NCI-H2196 (cell line): ENCODE measurements around the gene MRPL36.
"Not testable (repeated sequence)": the region's sequence is repeated elsewhere in the genome, so short reads cannot be mapped to it uniquely, and the experiment has no call there.

Experiments
- DNase-seq: peaks from one replicate; lab custom pipeline; 2025; ENCODE audit not compliant: unreplicated experiment; lab: John Stamatoyannopoulos, UW

MRPL36 gene

GRCh38 chr5:1832511-1833250, 33.0 kb upstream of the MRPL36 start:
- no peak for DNase-seq

DNA sequence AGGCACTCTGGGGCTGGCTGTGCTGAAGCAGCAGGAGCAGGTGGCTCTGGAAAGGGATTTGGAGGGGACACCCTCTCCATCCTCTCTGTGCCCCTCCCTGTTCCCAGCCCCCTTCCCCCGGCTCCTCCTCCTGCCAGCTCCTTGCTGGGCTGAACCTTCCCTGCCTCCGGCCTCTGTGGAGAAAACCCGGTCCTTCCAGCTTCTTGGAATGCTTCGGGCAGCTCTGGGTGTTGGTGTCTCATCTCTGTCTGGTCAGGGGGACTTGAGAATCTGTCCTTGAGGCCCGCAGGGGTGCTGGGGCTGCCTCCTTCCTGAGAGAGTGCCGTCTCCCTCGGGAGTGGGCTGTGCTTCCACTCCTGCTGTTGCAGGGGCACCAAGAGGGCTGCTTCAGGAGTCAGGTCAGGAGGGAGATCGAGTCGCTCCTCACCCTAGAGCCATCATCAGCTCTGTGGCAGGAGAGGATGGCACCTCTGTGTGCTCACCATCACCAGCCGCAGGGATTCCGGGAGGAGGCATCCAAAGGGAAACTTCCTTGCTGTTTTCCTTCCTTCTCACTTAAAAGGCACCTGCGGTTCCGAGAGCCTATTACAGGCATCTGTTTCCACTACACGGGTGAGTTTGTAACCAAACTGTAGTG, 32.2 kb upstream of the MRPL36 start:
- DNase-seq = no peak

DNA sequence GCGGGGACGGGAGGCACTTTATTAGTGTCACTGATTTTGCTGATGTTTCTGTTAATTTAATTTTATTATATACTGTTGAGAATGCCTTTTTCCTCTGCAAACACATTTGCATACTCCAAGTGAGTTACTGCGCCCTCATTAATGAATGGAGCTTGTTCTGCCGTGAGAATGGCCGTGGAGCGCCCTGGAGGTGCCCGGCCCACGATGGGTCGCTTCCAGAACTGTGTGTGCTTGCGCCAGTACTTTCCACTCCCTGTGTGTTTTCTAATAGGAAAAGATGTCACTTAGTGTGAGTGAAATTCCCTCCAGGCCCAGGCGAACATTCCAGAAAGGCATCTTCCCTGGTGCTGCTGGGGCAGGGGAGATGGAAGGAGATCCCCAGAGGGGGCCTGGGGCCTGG, 31.6 kb upstream of the MRPL36 start:
- DNase-seq = no peak

- DNase-seq = no peak
Observed at GRCh38 chr5:1830571-1831228, 31.1 kb upstream of the MRPL36 start.

GRCh38 chr5:1827886-1828397, 28.3 kb upstream of the MRPL36 start:
- no peak for DNase-seq

DNA sequence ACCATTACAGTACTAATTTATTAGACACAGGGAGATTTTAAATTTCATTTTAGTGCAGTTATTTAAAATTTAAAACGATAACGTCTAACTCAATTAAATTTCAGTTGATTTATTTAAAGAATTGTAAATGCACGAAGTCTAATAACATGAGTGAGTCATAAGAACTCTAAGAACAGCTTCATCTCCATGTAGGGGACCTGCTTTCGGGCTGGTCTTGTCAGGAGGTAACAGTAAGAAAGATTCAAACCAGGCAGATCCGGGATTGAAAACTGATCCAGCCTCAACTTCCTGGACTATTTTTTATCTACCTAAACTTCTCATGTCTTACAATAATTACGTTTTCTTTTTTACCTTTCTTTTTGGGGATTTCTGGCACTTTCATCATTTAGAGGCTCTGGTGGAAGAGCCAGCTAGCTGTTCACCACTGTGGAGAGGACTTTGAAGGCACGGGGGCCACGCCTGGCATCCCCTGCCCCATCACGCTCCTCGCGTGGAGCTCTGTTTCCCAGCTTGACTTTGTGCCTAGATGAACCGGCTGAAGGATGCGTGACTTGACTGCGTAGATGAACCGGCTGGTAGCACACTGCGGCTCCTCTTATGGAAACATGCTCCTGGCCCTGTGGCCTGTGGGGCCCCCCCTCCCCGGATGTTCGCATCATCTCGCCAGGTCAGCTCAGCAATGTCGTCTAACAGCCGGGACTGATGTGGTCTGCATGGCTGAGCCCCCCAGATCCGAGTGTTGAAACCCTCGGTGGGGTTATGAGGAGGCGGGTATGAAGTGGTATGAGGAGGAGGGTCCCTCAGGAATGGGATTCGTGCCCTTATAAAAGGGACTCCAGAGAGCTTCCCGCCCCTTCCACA, 27.6 kb upstream of the MRPL36 start:
- DNase-seq = no peak

GRCh38 chr5:1826235-1826980, 26.8 kb upstream of the MRPL36 start:
- DNase-seq = no peak

- no peak for DNase-seq
Observed at GRCh38 chr5:1824903-1825841, 25.5 kb upstream of the MRPL36 start.

GRCh38 chr5:1824109-1824821, 24.6 kb upstream of the MRPL36 start:
- DNase-seq = no peak

DNA sequence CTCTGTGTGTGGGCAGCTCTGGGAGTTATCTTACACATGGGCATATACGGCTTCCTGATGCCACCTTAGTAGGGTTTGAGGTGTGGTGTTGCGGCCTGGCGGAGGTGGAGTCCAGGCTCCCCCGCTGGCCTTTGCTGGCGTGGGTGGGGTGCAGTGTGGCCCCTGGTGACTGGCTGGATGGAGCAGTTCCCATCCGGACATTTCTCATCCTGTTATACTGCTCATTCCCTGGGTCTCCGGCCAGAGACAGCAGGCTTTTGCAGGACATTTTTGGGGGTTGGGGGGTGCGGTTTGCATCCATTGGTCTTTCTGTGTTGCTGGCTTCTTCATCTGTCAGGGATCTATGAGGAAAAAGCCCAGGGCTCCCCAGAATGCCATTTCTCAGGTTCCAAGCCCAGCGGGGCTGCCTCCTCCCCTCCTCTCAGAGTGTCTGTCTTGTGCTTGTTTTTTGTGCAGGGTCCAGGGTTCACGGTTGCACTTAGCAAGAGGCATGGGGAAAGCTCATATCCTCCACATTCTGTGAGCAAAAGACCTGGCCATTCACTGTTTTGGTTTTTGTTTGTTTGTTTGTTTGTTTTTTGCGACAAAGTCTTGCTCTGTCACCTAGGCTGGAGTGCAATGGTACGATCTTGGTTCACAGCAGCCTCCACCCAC, 23.9 kb upstream of the MRPL36 start:
- no peak for DNase-seq

DNA sequence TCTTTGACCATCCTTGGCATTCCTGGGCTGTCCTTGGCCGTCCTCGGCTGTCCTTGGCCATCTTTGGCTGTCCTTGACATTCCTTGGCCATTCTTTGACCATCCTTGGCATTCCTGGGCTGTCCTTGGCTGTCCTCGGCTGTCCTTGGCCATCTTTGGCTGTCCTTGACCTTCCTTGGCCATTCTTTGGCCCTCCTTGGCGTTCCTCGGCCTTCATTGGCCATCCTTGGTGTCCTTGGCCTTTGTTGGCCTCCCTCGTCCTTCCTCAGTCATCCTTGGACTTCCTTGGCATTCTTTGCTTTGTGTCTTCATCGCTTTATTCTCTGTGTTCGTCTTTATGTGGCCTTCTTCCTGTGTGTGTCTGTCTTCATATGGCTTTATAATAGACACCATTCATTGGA, 22.2 kb upstream of the MRPL36 start:
- DNase-seq = no peak

- no peak for DNase-seq
Observed at GRCh38 chr5:1820926-1821325, 21.3 kb upstream of the MRPL36 start.

DNA sequence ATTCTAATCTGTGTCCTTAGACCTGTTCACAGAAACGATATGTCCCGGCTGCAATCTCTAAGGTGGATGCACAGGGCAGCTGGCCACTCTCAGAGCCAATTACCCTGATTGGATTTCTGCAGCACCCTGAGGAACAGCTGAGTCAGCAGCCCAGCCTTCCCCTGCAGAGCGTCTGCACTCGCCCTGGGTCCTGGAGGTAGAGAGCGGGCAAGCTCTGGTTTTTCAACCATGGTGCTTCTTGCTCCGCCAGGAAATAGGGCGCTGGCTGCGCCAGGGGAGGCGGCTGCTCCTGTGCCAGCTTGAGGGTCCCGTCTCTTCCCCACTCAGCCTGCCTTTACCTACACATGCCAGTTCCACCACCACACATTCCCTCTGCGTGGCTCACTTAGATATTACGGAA, 20.7 kb upstream of the MRPL36 start:
- DNase-seq = no peak

- DNase-seq = no peak
Observed at GRCh38 chr5:1819458-1819857, 19.8 kb upstream of the MRPL36 start.

GRCh38 chr5:1818784-1819183, 19.1 kb upstream of the MRPL36 start:
- no peak for DNase-seq

DNA sequence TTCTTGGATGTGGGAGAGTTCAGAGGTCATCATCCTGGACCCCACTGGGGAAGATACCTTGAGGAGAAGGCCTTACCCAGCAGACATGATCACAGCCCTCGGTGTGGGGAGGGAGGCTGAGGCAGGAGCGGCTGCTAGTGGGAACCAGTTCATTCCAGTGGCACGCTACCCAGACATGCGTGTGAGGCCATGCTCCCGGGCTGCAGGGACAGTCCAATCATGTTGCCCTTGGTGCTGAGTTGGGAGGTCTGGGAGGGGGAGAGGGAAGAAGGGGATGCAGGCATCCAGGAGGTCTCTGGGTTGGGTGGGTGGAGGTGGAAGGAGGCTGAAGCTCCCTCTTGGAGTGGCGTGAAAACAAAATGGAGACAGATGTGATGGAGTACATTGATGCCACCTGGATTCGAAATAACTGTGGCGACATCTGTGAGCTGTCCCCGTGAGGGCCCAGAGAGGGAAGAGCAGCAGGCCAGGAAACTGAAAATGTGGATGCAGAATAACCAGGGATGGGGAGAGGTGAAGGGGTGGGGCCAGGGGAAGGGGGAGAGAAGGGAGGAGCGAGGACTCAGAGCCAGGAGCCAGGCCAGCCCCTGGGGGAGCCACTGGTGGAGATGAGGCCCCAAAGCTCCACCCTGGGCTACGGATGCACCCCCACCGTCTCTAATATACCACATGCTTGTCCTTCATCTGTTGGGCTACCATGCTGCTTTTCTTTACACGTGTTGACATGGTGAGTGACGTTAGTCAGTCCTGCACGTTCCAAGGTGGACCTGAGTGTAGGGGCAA, 17.8 kb upstream of the MRPL36 start:
- DNase-seq = no peak

GRCh38 chr5:1816495-1817089, 17.0 kb upstream of the MRPL36 start:
- DNase-seq = not testable (repeated sequence)
